ENCODE measurements around the gene NPL.

NPL gene

GRCh38 chr1:182823220-182823619, 33.6 kb downstream of the NPL start:
- no peak for DNase-seq

DNA sequence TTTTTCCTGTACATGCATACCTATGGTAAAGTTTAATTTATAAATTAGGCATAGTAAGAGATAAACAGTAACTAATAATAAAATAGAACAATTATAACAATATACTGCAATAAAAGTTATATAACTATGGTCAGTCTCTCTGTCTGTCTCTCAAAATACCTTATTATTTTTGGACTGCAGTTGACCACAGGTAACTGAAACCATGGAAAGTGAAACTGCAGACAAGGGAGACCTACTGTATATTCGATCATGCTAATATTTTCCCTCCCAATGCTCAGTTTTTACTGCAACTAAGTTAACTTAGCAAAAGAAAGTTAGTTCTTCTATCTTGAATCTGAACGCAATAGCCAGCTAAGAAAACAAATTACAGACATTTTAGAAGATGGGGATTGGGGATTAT, 37.3 kb downstream of the NPL start:
- DNase-seq: no peak

DNA sequence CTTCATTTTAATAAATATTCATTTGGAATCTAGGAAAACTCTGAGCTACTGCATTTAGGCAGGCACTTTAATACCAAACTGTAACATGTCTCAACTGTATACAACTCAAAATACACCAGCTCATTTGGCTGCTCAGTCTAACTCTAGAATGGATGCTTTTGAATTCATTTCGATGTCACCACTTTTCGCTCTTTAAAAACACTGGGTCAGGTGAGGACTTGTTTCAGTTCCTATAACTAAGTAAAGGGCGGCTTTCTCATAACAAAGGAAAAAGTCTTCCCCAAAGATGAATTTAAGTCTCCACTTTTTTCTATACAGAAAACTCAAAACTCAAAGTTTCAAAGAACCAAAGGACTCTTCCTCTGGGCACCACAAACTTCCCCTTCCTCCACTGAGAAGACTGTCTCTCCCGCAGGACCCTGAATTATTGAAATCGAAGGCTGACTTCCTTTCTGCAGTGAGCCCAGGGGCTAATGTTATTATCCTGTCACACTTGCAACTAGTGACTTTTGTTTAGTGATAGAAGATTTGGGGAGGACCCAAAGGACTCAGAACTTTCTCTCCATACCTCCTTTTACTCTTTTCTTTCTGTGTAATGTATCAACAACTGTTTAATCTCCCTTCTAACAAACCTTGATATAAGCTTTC, 39.8 kb downstream of the NPL start:
- DNase-seq: no peak

- DNase-seq: no peak
Observed at GRCh38 chr1:182833271-182833670, 43.7 kb downstream of the NPL start.

GRCh38 chr1:182834326-182834725, 44.8 kb downstream of the NPL start:
- DNase-seq: no peak

DNA sequence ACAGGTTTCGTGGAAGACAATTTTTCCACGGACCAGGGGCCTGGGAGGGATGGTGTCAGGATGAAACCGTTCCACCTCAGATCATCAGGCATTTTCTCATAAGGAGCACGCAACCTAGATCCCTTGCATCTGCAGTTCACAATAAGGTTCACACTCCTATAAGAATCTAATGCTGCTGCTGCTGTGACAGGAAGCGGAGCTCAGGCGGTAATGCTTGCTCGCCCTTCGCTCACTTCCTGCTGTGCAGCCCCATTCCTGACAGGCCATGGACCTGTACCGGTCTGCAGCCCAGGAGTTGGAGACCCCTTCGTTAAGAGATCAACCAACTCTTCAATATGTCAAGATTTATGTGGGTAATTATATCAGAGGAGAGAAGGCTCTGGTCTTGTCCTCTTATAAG, 46.2 kb downstream of the NPL start:
- DNase-seq: no peak

DNA sequence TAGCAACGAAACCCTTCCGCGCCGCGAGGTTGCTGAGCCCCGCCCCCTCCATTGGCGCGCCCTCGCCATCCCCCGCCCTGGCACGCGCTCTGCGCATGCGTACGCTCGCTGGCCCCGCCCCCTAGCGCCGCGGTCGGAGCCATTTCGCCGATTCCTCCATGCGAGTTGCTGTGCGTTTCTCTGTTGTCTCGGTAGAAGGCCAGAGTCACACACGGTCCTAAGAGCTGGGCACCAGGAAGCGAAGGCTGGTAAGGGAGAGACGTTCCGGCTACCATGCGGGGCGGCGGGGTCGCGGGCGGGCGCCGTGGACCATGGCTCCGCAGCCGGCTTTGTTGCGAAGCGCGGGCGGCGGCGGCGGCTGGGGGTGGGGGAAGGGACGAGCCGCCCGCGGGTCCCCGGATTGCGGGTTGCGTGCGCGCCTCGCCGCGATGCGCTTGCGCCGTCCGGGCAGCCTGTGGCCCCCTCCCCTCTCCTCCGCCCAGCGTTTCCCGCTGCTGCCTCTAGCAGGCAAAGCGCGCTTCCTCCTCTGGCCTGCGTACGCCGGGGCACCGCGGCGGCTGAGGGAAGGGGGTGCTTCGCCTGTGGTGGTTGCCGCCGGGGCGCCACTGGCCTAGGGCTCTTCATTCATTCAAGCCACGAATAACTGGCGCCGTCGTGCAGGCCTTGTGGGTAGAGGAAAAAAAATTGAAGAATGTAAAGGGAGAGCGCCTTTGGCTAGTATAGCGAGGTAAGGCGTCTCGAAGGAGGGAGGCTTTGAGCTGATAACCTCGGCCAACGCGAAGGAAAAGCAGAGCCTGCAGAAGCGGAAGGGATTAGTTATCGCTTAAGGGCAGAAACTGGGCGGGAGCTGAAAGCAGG, 49.9 kb downstream of the NPL start, which contains the start of gene DHX9:
Gene DHX9, plus strand, starts transcription at position 139 of the 858 bp plus-strand sequence. CDS start 3,220 bp downstream, outside the sequence.
- DNase-seq: peak; percentile 100

DNA sequence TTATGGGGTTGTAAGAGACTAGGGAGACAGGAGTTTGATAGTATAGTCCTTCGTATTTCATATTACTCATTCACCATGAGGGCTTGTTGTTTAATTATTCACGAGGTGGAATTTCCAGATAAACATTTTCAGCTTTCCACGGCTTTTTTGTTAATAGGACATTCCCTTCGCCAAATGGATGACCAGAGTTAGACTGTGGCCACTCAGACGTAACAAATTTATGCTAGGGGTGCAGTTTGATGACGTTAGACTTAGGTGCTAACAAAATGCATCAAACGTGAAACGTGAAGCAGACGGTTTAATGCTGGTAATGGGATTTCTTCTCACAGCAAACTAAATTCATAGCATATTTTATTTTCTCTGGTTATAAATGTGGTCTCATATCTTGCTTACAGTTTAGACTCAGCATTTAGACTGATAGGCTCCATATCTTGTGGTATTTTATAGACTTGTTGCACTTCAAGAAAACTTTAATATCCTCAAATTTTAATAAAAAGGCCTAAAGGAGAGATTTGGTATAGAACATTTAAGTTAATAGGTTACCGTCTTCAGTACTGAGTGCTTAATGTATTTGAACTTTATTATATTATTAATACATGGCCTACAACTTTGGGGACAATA, 51.9 kb downstream of the NPL start:
- no peak for DNase-seq

GRCh38 chr1:182842265-182842664, 52.7 kb downstream of the NPL start:
- no peak for DNase-seq

DNA sequence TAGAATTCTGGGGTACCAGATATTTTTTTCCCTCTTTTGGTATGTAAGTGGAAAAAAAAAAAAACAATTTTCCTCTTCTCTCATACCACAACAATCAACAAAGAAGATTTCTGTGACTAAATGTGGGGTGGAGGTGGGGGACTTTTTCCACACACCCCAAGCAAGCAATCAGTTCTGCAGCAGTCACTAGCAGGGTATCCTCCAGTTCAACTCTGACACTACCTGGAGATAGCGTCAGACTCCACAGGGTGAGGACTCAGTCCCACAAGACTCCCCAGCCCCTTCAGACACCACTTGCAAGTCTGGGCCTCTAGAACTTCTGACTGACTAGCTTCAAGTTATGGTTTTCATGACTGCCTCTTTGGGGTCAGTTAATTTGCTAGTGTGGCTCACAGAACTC, 55.8 kb downstream of the NPL start:
- DNase-seq: no peak

- no peak for DNase-seq
Observed at GRCh38 chr1:182845894-182846293, 56.3 kb downstream of the NPL start.

- DNase-seq: no peak
Observed at GRCh38 chr1:182847105-182847504, 57.5 kb downstream of the NPL start.

GRCh38 chr1:182848736-182849135, 59.2 kb downstream of the NPL start:
- no peak for DNase-seq

- DNase-seq: no peak
Observed at GRCh38 chr1:182850319-182850718, 60.7 kb downstream of the NPL start.

- no peak for DNase-seq
Observed at GRCh38 chr1:182851825-182852224, 62.3 kb downstream of the NPL start.

GRCh38 chr1:182855911-182856310, 66.3 kb downstream of the NPL start:
- DNase-seq: no peak

GRCh38 chr1:182857212-182857611, 67.6 kb downstream of the NPL start:
- DNase-seq: no peak

DNA sequence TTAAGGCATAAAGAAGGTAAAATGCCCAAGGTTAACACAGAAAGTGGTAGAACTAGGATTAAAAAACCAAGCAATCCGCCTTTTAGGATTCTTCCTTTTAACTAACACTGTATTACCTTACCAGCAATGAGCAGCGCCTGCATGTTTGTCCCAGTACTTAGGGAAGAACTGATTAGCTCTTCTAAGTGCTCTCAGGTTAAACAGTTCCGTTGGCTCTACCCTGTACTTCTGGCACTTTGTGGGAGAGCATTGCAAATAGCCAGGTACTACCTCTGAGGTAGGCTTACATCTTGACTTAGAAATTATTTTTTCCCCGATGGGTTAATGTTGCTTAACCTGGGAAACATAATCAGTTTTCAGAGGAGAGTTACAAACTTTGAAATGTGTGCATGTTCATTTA, 71.1 kb downstream of the NPL start:
- DNase-seq: no peak

GRCh38 chr1:182861994-182862393, 72.4 kb downstream of the NPL start:
- DNase-seq: no peak

GRCh38 chr1:182862827-182863226, 73.3 kb downstream of the NPL start:
- no peak for DNase-seq

- no peak for DNase-seq
Observed at GRCh38 chr1:182863940-182864339, 74.4 kb downstream of the NPL start.

GRCh38 chr1:182867861-182868260, 78.3 kb downstream of the NPL start:
- no peak for DNase-seq

DNA sequence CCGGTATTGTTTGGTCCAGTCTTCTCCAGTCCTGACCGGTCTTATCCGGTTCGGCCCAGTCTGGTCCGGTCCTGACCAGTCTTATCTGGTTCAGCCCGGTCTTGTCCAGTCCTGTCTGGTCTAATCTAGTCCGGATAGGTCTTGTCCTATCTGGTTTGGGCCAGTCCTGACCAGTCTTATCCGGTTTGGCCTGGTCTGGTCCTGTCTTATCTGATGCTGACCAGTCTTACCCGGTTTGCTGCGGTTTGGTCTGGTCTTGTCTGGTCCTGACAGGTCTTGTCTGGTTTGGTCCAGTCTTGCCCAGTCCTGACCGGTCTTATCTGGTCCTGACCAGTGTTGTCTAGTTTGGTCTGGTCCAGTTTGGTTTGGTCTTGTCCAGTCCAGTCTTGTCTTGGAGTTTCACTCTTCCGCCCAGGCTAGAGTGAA, 79.7 kb downstream of the NPL start:
- no peak for DNase-seq

DNA sequence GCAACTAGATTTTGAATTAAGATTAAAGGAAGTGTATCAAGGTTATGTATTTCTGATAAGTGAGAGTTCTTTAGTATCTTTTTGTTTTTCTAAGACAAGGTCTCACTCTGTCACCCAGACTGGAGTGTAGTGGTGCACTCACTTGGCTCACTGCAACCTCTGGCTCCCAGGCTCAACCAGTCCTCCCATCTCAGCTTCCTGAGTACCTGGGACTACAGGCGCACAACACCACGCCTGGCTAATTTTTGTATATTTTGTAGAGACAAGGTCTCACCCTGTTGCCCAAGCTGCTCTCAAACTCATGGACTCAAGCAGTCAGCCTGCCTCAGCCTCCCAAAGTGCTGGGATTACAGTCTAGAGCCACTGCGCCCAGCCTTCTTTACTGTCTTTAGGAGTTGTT, 83.3 kb downstream of the NPL start:
- DNase-seq: no peak

Data from NCI-H1048 (cell line).